ENCODE data around the gene RBMS3. TPM values are rescaled to one million over a fixed set of nuclear protein-coding genes. Genes with fewer than 3 reads are reported as not detected.

The RBMS3 gene
- total and polyA plus RNA-seq, 5 donors = 8.9 to 66.7 (median 56.5) TPM

- no peaks in the 10 kb centered on the region for H3K4me1 ChIP-seq (ENCODE audit: control insufficient read depth, insufficient read depth, low read length)
- ATAC-seq (no peak), DNase-seq (no peak)
- no peaks in the 10 kb centered on the region for H3K27me3 ChIP-seq (ENCODE audit: control insufficient read depth, insufficient read depth)
- H3K27ac ChIP-seq (ENCODE audit: low read length) = no peak overlapping the region
- no peaks in the 10 kb centered on the region for H3K9me3 ChIP-seq (ENCODE audit: control insufficient read depth, low read length)
- intact Hi-C loops (cut with DNase I) = no loop called here
- H3K4me3 ChIP-seq (ENCODE audit: low read length) = no peak overlapping the region
These were observed 697.2 kb downstream of the RBMS3 start for GRCh38 chr3:29978036-29978435.

GRCh38 chr3:29991198-29991597 lies 710.3 kb downstream of the RBMS3 start:
- H3K9me3 ChIP-seq (ENCODE audit: control insufficient read depth, low read length) = no peaks in the 10 kb centered on the region
- intact Hi-C loops (cut with DNase I) = no loop called here
- no peak overlapping the region for H3K27ac ChIP-seq (ENCODE audit: low read length)
- no peak overlapping the region for H3K4me3 ChIP-seq (ENCODE audit: low read length)
- no peaks in the 10 kb centered on the region for H3K4me1 ChIP-seq (ENCODE audit: control insufficient read depth, insufficient read depth, low read length)
- ATAC-seq (no peak), DNase-seq (no peak)
- no peaks in the 10 kb centered on the region for H3K27me3 ChIP-seq (ENCODE audit: control insufficient read depth, insufficient read depth)

GRCh38 chr3:30002797-30003196 lies 721.9 kb downstream of the RBMS3 start:
- ATAC-seq (no peak), DNase-seq (no peak)
- H3K9me3 ChIP-seq (ENCODE audit: control insufficient read depth, low read length) = no peaks in the 10 kb centered on the region
- H3K4me1 ChIP-seq (ENCODE audit: control insufficient read depth, insufficient read depth, low read length) = no peaks in the 10 kb centered on the region
- WGBS = 72% methylated on average over 1 of the region's 1 CpG
- intact Hi-C loops (cut with DNase I) = no loop called here
- no peaks in the 10 kb centered on the region for H3K27me3 ChIP-seq (ENCODE audit: control insufficient read depth, insufficient read depth)
- no peak overlapping the region for H3K4me3 ChIP-seq (ENCODE audit: low read length)
- no peak overlapping the region for H3K27ac ChIP-seq (ENCODE audit: low read length)

GRCh38 chr3:30003741-30004140 lies 722.9 kb downstream of the RBMS3 start:
- H3K27ac ChIP-seq (ENCODE audit: low read length) = no peak overlapping the region
- intact Hi-C loops (cut with DNase I) = no loop called here
- ATAC-seq = no peak

GRCh38 chr3:30004481-30004880 lies 723.6 kb downstream of the RBMS3 start:
- intact Hi-C loops (cut with DNase I) = no loop called here
- 70% methylated on average over 3 of the region's 3 CpGs for WGBS
- no peaks in the 10 kb centered on the region for H3K27me3 ChIP-seq (ENCODE audit: control insufficient read depth, insufficient read depth)

More at GRCh38 chr3:30003741-30004140, 722.9 kb downstream of the RBMS3 start:
- H3K4me1 ChIP-seq (ENCODE audit: control insufficient read depth, insufficient read depth, low read length) = no peaks in the 10 kb centered on the region
- no peaks in the 10 kb centered on the region for H3K27me3 ChIP-seq (ENCODE audit: control insufficient read depth, insufficient read depth)
- 32% methylated on average over 1 of the region's 1 CpG for WGBS
- H3K9me3 ChIP-seq (ENCODE audit: control insufficient read depth, low read length) = no peaks in the 10 kb centered on the region
- H3K4me3 ChIP-seq (ENCODE audit: low read length) = no peak overlapping the region
- no peak for DNase-seq

GRCh38 chr3:30006111-30006510 lies 725.2 kb downstream of the RBMS3 start:
- H3K27me3 ChIP-seq (ENCODE audit: control insufficient read depth, insufficient read depth) = no peaks in the 10 kb centered on the region

More at GRCh38 chr3:30004481-30004880, 723.6 kb downstream of the RBMS3 start:
- H3K4me3 ChIP-seq (ENCODE audit: low read length) = no peak overlapping the region
- H3K27ac ChIP-seq (ENCODE audit: low read length) = no peak overlapping the region
- H3K9me3 ChIP-seq (ENCODE audit: control insufficient read depth, low read length) = no peaks in the 10 kb centered on the region
- no peak for ATAC-seq
- H3K4me1 ChIP-seq (ENCODE audit: control insufficient read depth, insufficient read depth, low read length) = no peaks in the 10 kb centered on the region
- no peak for DNase-seq

GRCh38 chr3:30007668-30008067 lies 726.8 kb downstream of the RBMS3 start:
- no peak for DNase-seq
- Histone ChIP-seq H3K27me3 (ENCODE audit: control insufficient read depth, insufficient read depth) (no peaks in the 10 kb centered on the region), H3K4me3 (ENCODE audit: low read length) (no peak overlapping the region), H3K9me3 (ENCODE audit: control insufficient read depth, low read length) (no peaks in the 10 kb centered on the region), H3K4me1 (ENCODE audit: control insufficient read depth, insufficient read depth, low read length) (no peaks in the 10 kb centered on the region), H3K27ac (ENCODE audit: low read length) (no peak overlapping the region)
- intact Hi-C loops (cut with DNase I) = no loop called here
- ATAC-seq = no peak
- 81% methylated on average over 1 of the region's 1 CpG for WGBS

More at GRCh38 chr3:30006111-30006510, 725.2 kb downstream of the RBMS3 start:
- ATAC-seq = no peak
- Histone ChIP-seq H3K4me1 (ENCODE audit: control insufficient read depth, insufficient read depth, low read length) (no peaks in the 10 kb centered on the region), H3K27ac (ENCODE audit: low read length) (no peak overlapping the region), H3K9me3 (ENCODE audit: control insufficient read depth, low read length) (no peaks in the 10 kb centered on the region), H3K4me3 (ENCODE audit: low read length) (no peak overlapping the region)
- DNase-seq = no peak
- 100% methylated on average over 1 of the region's 1 CpG for WGBS
- intact Hi-C loops (cut with DNase I) = no loop called here

- Histone ChIP-seq H3K4me1 (ENCODE audit: control insufficient read depth, insufficient read depth, low read length) (no peaks in the 10 kb centered on the region), H3K27ac (ENCODE audit: low read length) (no peak overlapping the region), H3K27me3 (ENCODE audit: control insufficient read depth, insufficient read depth) (no peaks in the 10 kb centered on the region), H3K4me3 (ENCODE audit: low read length) (no peak overlapping the region), H3K9me3 (ENCODE audit: control insufficient read depth, low read length) (no peaks in the 10 kb centered on the region)
- 94% methylated on average over 4 of the region's 4 CpGs for WGBS
- DNase-seq (no peak), ATAC-seq (no peak)
- intact Hi-C loops (cut with DNase I) = no loop called here
These were observed 730.4 kb downstream of the RBMS3 start for GRCh38 chr3:30011237-30011803.

GRCh38 chr3:30012941-30013543 lies 732.2 kb downstream of the RBMS3 start:
- DNase-seq = peak; percentile 57 to 81 (median 58)
- H3K4me1 ChIP-seq (ENCODE audit: control insufficient read depth, insufficient read depth, low read length) = no peaks in the 10 kb centered on the region
- intact Hi-C loops (cut with DNase I) = no loop called here
- no peaks in the 10 kb centered on the region for H3K27me3 ChIP-seq (ENCODE audit: control insufficient read depth, insufficient read depth)
- H3K4me3 ChIP-seq (ENCODE audit: low read length) = no peak overlapping the region
- 2% methylated on average over 2 of the region's 2 CpGs for WGBS
- no peaks in the 10 kb centered on the region for H3K9me3 ChIP-seq (ENCODE audit: control insufficient read depth, low read length)
- peak; percentile 52 to 62 for ATAC-seq
- no peak overlapping the region for H3K27ac ChIP-seq (ENCODE audit: low read length)

- intact Hi-C loops (cut with DNase I) = no loop called here
- Histone ChIP-seq H3K27ac (ENCODE audit: low read length) (no peak overlapping the region), H3K4me3 (ENCODE audit: low read length) (no peak overlapping the region), H3K9me3 (ENCODE audit: control insufficient read depth, low read length) (no peaks in the 10 kb centered on the region), H3K4me1 (ENCODE audit: control insufficient read depth, insufficient read depth, low read length) (peaks cover 1% of the 10 kb centered on the region), H3K27me3 (ENCODE audit: control insufficient read depth, insufficient read depth) (no peaks in the 10 kb centered on the region)
- ATAC-seq (no peak), DNase-seq (no peak)
- WGBS = 34% methylated on average over 2 of the region's 2 CpGs
These were observed 737.0 kb downstream of the RBMS3 start for GRCh38 chr3:30017901-30018300.

- Histone ChIP-seq H3K27ac (ENCODE audit: low read length) (no peak overlapping the region), H3K9me3 (ENCODE audit: control insufficient read depth, low read length) (no peaks in the 10 kb centered on the region), H3K4me1 (ENCODE audit: control insufficient read depth, insufficient read depth, low read length) (peaks cover 1% of the 10 kb centered on the region), H3K27me3 (ENCODE audit: control insufficient read depth, insufficient read depth) (no peaks in the 10 kb centered on the region), H3K4me3 (ENCODE audit: low read length) (no peak overlapping the region)
- ATAC-seq = no peak
- DNase-seq = no peak
- intact Hi-C loops (cut with DNase I) = no loop called here
- 71% methylated on average over 1 of the region's 1 CpG for whole genome bisulfite sequencing
These were observed 739.5 kb downstream of the RBMS3 start for GRCh38 chr3:30020380-30020779.

- WGBS = 66% methylated on average over 4 of the region's 4 CpGs
- no peak for DNase-seq
- peaks cover 1% of the 10 kb centered on the region for H3K4me1 ChIP-seq (ENCODE audit: control insufficient read depth, insufficient read depth, low read length)
- intact Hi-C loops (cut with DNase I) = no loop called here
- no peak overlapping the region for H3K4me3 ChIP-seq (ENCODE audit: low read length)
- no peak overlapping the region for H3K27ac ChIP-seq (ENCODE audit: low read length)
- H3K27me3 ChIP-seq (ENCODE audit: control insufficient read depth, insufficient read depth) = no peaks in the 10 kb centered on the region
- no peak for ATAC-seq
- H3K9me3 ChIP-seq (ENCODE audit: control insufficient read depth, low read length) = no peaks in the 10 kb centered on the region
These were observed 743.6 kb downstream of the RBMS3 start for GRCh38 chr3:30024466-30024865.

All from right cardiac atrium (tissue), 5 donors.